Activated CD4-positive, alpha-beta T cell treated with anti-CD3 and anti-CD28 coated beads, Interleukin-2, Interleukin-6, amounts not matched to agents 100 ng/mL and 50 ng/mL, durations not matched to agents 16 hours and 8 hours (primary cell): Measurements from ENCODE around the gene EEF1AKMT1.
"Not testable (repeated sequence)": the region's sequence is repeated elsewhere in the genome, so short reads cannot be mapped to it uniquely, and the experiment has no call there.

Source experiments
- DNase-seq: peaks from one replicate; pipeline ENCODE4 v3.0.0-alpha.2; 2020

Gene EEF1AKMT1

GRCh38 chr13:20775961-20776360 is 2.2 kb upstream of the EEF1AKMT1 start:
- DNase-seq, result no peak

- DNase-seq, result no peak
These were observed 985 bp upstream of the EEF1AKMT1 start for GRCh38 chr13:20774746-20775145.

GRCh38 chr13:20772401-20773131 is 1.2 kb downstream of the EEF1AKMT1 start:
- no peak for DNase-seq

- no peak for DNase-seq
These were observed 3.9 kb downstream of the EEF1AKMT1 start for GRCh38 chr13:20769834-20770233.

- DNase-seq, result no peak
These were observed 4.7 kb downstream of the EEF1AKMT1 start for GRCh38 chr13:20769091-20769490.

- no peak for DNase-seq
These were observed 6.3 kb downstream of the EEF1AKMT1 start for GRCh38 chr13:20767309-20767943.

- DNase-seq, result no peak
These were observed 12.9 kb downstream of the EEF1AKMT1 start for GRCh38 chr13:20760872-20761271.

GRCh38 chr13:20754009-20754408 is 19.8 kb downstream of the EEF1AKMT1 start:
- DNase-seq, result no peak

GRCh38 chr13:20749377-20749776 is 24.4 kb downstream of the EEF1AKMT1 start:
- DNase-seq, result no peak

GRCh38 chr13:20743830-20744404 is 29.8 kb downstream of the EEF1AKMT1 start:
- DNase-seq, result not testable (repeated sequence)

- DNase-seq, result no peak
These were observed 33.7 kb downstream of the EEF1AKMT1 start for GRCh38 chr13:20740021-20740420.

GRCh38 chr13:20738616-20739015 is 35.1 kb downstream of the EEF1AKMT1 start:
- no peak for DNase-seq

GRCh38 chr13:20729633-20730585 is 43.9 kb downstream of the EEF1AKMT1 start:
- DNase-seq, result no peak

- DNase-seq, result no peak
These were observed 45.0 kb downstream of the EEF1AKMT1 start for GRCh38 chr13:20728579-20729311.

- no peak for DNase-seq
These were observed 45.9 kb downstream of the EEF1AKMT1 start for GRCh38 chr13:20727856-20728255.

- DNase-seq, result no peak
These were observed 52.1 kb downstream of the EEF1AKMT1 start for GRCh38 chr13:20721454-20722357.

- DNase-seq, result no peak
These were observed 52.7 kb downstream of the EEF1AKMT1 start for GRCh38 chr13:20721058-20721453.

GRCh38 chr13:20720499-20720898 is 53.3 kb downstream of the EEF1AKMT1 start:
- DNase-seq, result no peak

- no peak for DNase-seq
These were observed 54.0 kb downstream of the EEF1AKMT1 start for GRCh38 chr13:20719783-20720182.

- no peak for DNase-seq
These were observed 54.7 kb downstream of the EEF1AKMT1 start for GRCh38 chr13:20718958-20719566.
